IMR-90 (cell line): ENCODE measurements around the gene SYNPO2. TPM values are rescaled to one million over a fixed set of nuclear protein-coding genes. Genes with fewer than 3 reads are reported as not detected.

Experiments used
- ATAC-seq: fragments of 200-7000 bp; cut with Tn5 transposase; 2 replicates; pipeline ENCODE4 v1.9.1; 2020; ENCODE audit warnings: low read depth, mild to moderate bottlenecking, moderate library complexity
- BruUV-seq: library from RNA; stranded (reverse); fragments of 400-500 nt; replicated peaks from 2 replicates; lab custom pipeline; 2021; lab: Mats Ljungman, UMichigan
- CTCF ChIA-PET: fragments of 300-600 bp; formaldehyde crosslinking; extraction: SDS; loops from one replicate; lab custom pipeline; 2021; ENCODE audit warnings: antibody characterized with exemption; lab: Yijun Ruan, JAX
- POLR2A ChIA-PET: fragments of 300-600 bp; sonication (Branson Sonifier 250); formaldehyde crosslinking; loops from one replicate; lab custom pipeline; 2022; ENCODE audit warnings: antibody characterized with exemption; ENCODE audit not compliant: unreplicated experiment; lab: Charles Lee
- DNase-seq: peaks from one replicate; pipeline ENCODE4 v3.0.0; 2013
- H2AFZ ChIP-seq: replicated peaks from 2 replicates; pipeline ENCODE3; 2013; ENCODE audit warnings: low read length, mild to moderate bottlenecking; ENCODE audit not compliant: poor library complexity
- H2AK5ac ChIP-seq: 2 replicates; pipeline ENCODE4 v1.6.1; 2013; ENCODE audit warnings: low read depth, low read length, inconsistent platforms
- H2AK9ac ChIP-seq: replicated peaks from 2 replicates; pipeline ENCODE3; 2013; ENCODE audit warnings: mild to moderate bottlenecking, low read depth, low read length, moderate library complexity; ENCODE audit not compliant: poor library complexity
- H2BK120ac ChIP-seq: 2 replicates; pipeline ENCODE4 v1.6.1; 2013; ENCODE audit warnings: low read depth, low read length, inconsistent platforms
- H2BK15ac ChIP-seq: 3 replicates; pipeline ENCODE4 v1.6.1; 2013; ENCODE audit warnings: low read depth, low read length, inconsistent platforms
- H2BK20ac ChIP-seq: 2 replicates; pipeline ENCODE4 v1.6.1; 2013; ENCODE audit warnings: low read depth, mild to moderate bottlenecking, inconsistent platforms, low read length, moderate library complexity
- H2BK5ac ChIP-seq: 2 replicates; pipeline ENCODE4 v1.6.1; 2013; ENCODE audit warnings: mild to moderate bottlenecking, low read depth, low read length, inconsistent platforms; ENCODE audit not compliant: poor library complexity, severe bottlenecking
- H3K14ac ChIP-seq: replicated peaks from 2 replicates; pipeline ENCODE4 v1.6.1; 2013; ENCODE audit warnings: low read depth, low read length, inconsistent platforms
- H3K18ac ChIP-seq: 2 replicates; pipeline ENCODE4 v1.6.1; 2013; ENCODE audit warnings: low read depth, low read length, control low read depth
- H3K23ac ChIP-seq: 2 replicates; pipeline ENCODE4 v1.6.1; 2013; ENCODE audit warnings: low read depth, low read length, inconsistent platforms
- H3K27ac ChIP-seq: 2 replicates; pipeline ENCODE4 v1.5.1; 2013; ENCODE audit warnings: mild to moderate bottlenecking, control low read depth, low read length; ENCODE audit not compliant: insufficient read depth
- H3K27me3 ChIP-seq: 2 replicates; pipeline ENCODE4 v1.6.1; 2013; ENCODE audit warnings: low read length; ENCODE audit not compliant: control insufficient read depth, insufficient read depth
- H3K36me3 ChIP-seq: 2 replicates; pipeline ENCODE4 v1.6.1; 2013; ENCODE audit warnings: low read length, mixed read lengths; ENCODE audit not compliant: control insufficient read depth, insufficient read depth
- H3K4ac ChIP-seq: 2 replicates; pipeline ENCODE4 v1.6.1; 2013; ENCODE audit warnings: low read depth, low read length, inconsistent platforms
- H3K4me1 ChIP-seq: 2 replicates; pipeline ENCODE4 v1.6.1; 2013; ENCODE audit warnings: low read length, mixed read lengths; ENCODE audit not compliant: control insufficient read depth, insufficient read depth
- H3K4me2 ChIP-seq: 2 replicates; pipeline ENCODE4 v1.6.1; 2013; ENCODE audit warnings: low read depth, mild to moderate bottlenecking, control low read depth, low read length, moderate library complexity
- H3K4me3 ChIP-seq: 2 replicates; pipeline ENCODE4 v1.5.1; 2013; ENCODE audit warnings: low read depth, mild to moderate bottlenecking, control low read depth, low read length, moderate library complexity; ENCODE audit not compliant: insufficient read depth
- H3K56ac ChIP-seq: 2 replicates; pipeline ENCODE4 v1.6.1; 2013; ENCODE audit warnings: low read length, inconsistent platforms; ENCODE audit not compliant: insufficient read depth; ENCODE audit errors: extremely low read depth
- H3K79me1 ChIP-seq, 2 experiments: 2 replicates each; pipeline ENCODE4 v1.6.1; 2013; ENCODE audit warnings: low read length in 2 of 2, inconsistent platforms in 1 of 2, low read depth in 1 of 2
- H3K9ac ChIP-seq: 2 replicates; pipeline ENCODE4 v1.6.1; 2013; ENCODE audit warnings: low read depth, low read length, control low read depth
- H3K9me1 ChIP-seq: 2 replicates; pipeline ENCODE4 v1.6.1; 2013; ENCODE audit warnings: low read length, inconsistent platforms; ENCODE audit not compliant: insufficient read depth
- H3K9me3 ChIP-seq: 2 replicates; pipeline ENCODE4 v1.6.1; 2013; ENCODE audit warnings: low read length; ENCODE audit not compliant: control insufficient read depth, insufficient read depth
- H4K20me1 ChIP-seq: 2 replicates; pipeline ENCODE4 v1.6.1; 2013; ENCODE audit warnings: low read length, inconsistent platforms; ENCODE audit not compliant: insufficient read depth
- H4K5ac ChIP-seq: 2 replicates; pipeline ENCODE4 v1.6.1; 2013; ENCODE audit warnings: mild to moderate bottlenecking, low read depth, low read length, control low read depth
- H4K8ac ChIP-seq, 2 experiments: 2 replicates each; pipeline ENCODE4 v1.6.1; 2013; ENCODE audit warnings: low read depth in 2 of 2, low read length in 2 of 2, control low read depth in 1 of 2, inconsistent platforms in 1 of 2
- H4K91ac ChIP-seq: 2 replicates; pipeline ENCODE4 v1.6.1; 2013; ENCODE audit warnings: low read depth, low read length, inconsistent platforms; ENCODE audit not compliant: insufficient read depth
- MAFK ChIP-seq: IDR thresholded peaks from 2 replicates; pipeline ENCODE4 v1.6.1; 2012; ENCODE audit warnings: low read depth, low read length, improper control_type of control experiment
- SMC3 ChIP-seq: fragments of 150-350 bp; IDR thresholded peaks from 2 replicates; pipeline ENCODE4 v1.6.1; 2016; ENCODE audit warnings: low read depth, mild to moderate bottlenecking, antibody characterized with exemption, low read length, moderate library complexity
- WGBS, 2 experiments: methylation state at CpG; one replicate each; pipeline versions ENCODE4 v1.1.5 to v1.1.7; 2013; ENCODE audit warnings: missing lambda C conversion rate in 2 of 2; ENCODE audit not compliant: insufficient read length in 1 of 2; ENCODE audit errors: extremely low coverage in 2 of 2; 5-methylcytosine and 5-hydroxymethylcytosine counted together
- dilution Hi-C: fragments of 300-500 bp; cut with HindIII; formaldehyde crosslinking; loops from one replicate; pipeline ENCODE4 v1.14.3; 2018; ENCODE audit warnings: low sequenced_read_pairs; ENCODE audit not compliant: unreplicated experiment
- in situ Hi-C: fragments of 300-500 bp; cut with MboI; formaldehyde crosslinking; loops from 3 replicates; pipeline ENCODE4 v1.14.3; 2019; ENCODE audit warnings: low sequenced_read_pairs, inconsistent platforms, mixed read lengths
- intact Hi-C: fragments of 100-400 bp; cut with micrococcal nuclease; formaldehyde crosslinking; loops from 2 replicates; pipeline ENCODE4 v1.10.0; 2022
- polyA plus RNA-seq, 3 experiments: library from polyadenylated mRNA; depleted of rRNA; stranded (reverse); fragments of >200 nt; gene quantifications; 2 replicates each; pipeline ENCODE4 v1.2.3, GENCODE V29; 2012; ENCODE audit warnings: low replicate concordance in 1 of 3
- total RNA-seq: library from RNA; depleted of rRNA; stranded (reverse); fragments of >200 nt; gene quantifications from 2 replicates; pipeline ENCODE4 v1.2.3, GENCODE V29; 2012

The SYNPO2 gene
- total and polyA plus RNA-seq, 2 of the 4 experiments (the other 2 are of a cell fraction) = 0.99 to 1.8 TPM

DNA sequence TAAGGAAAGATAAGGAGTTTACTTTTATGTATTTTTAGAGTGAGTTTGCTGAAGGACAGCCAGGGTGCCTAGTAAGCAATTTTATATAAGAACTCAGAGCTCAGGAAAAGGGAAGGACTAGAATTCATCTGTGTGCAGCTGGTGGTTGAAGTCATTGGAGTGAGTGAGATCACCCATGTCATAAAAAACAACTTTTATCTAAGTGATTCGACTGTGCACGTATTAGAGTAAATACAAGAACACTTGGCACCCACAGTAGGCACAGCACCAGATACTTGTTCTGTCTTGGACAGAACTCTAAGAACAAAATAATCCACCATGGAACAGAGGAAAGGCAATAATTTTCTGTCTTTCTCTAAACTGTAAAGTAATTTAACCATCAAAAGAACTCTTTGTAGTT is 31.6 kb downstream of the SYNPO2 start:
- BruUV-seq = no TSS peak
- H3K56ac ChIP-seq = no peak overlapping the region
- 0 out of 2 replicates have a peak overlapping the region, but pooled peaks have one; percentile 20 for H2BK120ac ChIP-seq
- intact Hi-C loops = no loop called here
- no peak overlapping the region for H3K9ac ChIP-seq
- no peaks in the 10 kb centered on the region for H3K79me1 ChIP-seq
- in situ Hi-C loops = no loop called here
- H4K5ac ChIP-seq = no peak overlapping the region
- no peak overlapping the region for H4K8ac ChIP-seq
- no peak overlapping the region for H2AK9ac ChIP-seq
- no peaks in the 10 kb centered on the region for H3K36me3 ChIP-seq
- ATAC-seq (peak; percentile 24; the same call in 1 of the 2 replicates), DNase-seq (peak; percentile 71)
- no peak overlapping the region for H2BK5ac ChIP-seq
- peak overlapping the region; percentile 27; the same call in 1 of the 2 replicates for H2BK20ac ChIP-seq
- no peak overlapping the region for H3K27ac ChIP-seq
- peaks cover 2% of the 10 kb centered on the region for H3K4me1 ChIP-seq
- POLR2A ChIA-PET = no interaction called here
- dilution Hi-C loops = no loop called here
- H3K18ac ChIP-seq = peak overlapping the region; percentile 43; the same call in 1 of the 2 replicates
- H3K4me3 ChIP-seq = no peak overlapping the region
- TF ChIP-seq SMC3 = no peak
- peak; percentile 61 for TF ChIP-seq MAFK
- no peak overlapping the region for H2AK5ac ChIP-seq
- no peak overlapping the region for H3K23ac ChIP-seq
- H4K91ac ChIP-seq = no peak overlapping the region
- H3K4me2 ChIP-seq = no peak overlapping the region
- WGBS, 2 experiments = no CpG with 5 or more reads among the region's 2 CpGs
- no peak overlapping the region for H3K14ac ChIP-seq
- H4K20me1 ChIP-seq = no peaks in the 10 kb centered on the region
- no peaks in the 10 kb centered on the region for H3K9me1 ChIP-seq
- no peaks in the 10 kb centered on the region for H3K9me3 ChIP-seq
- peak overlapping the region; percentile 26; the same call in 1 of the 2 replicates for H3K4ac ChIP-seq
- H2AFZ ChIP-seq = no peak overlapping the region
- H3K27me3 ChIP-seq = no peaks in the 10 kb centered on the region
- no peak overlapping the region for H2BK15ac ChIP-seq
- CTCF ChIA-PET = interaction anchor here (1.1 kb wide), 1 partner anchor 9 kb away, joined by 4 read pairs; no protein-coding TSS in a partner anchor
